DND-41 (cell line): ENCODE measurements around the gene PRR5L.

Experiments
- ATAC-seq: fragments of 200-7000 bp; cut with Tn5 transposase; 3 replicates; pipeline ENCODE4 v1.9.1; 2021; ENCODE audit warnings: low read depth; ENCODE audit not compliant: insufficient read depth
- DNase-seq: peaks from one replicate; pipeline ENCODE4 v3.0.0-alpha.2; 2020
- H2AFZ ChIP-seq: 2 replicates; pipeline ENCODE4 v1.6.0; 2012; ENCODE audit warnings: low read depth, low read length
- H3K27ac ChIP-seq: 2 replicates; pipeline ENCODE4 v1.5.1; 2012; ENCODE audit warnings: low read length, inconsistent platforms
- H3K27me3 ChIP-seq: fragments of 200-600 bp; sonication (generic); 2 replicates; pipeline ENCODE4 v1.6.0; 2012; ENCODE audit warnings: low read length, mild to moderate bottlenecking, inconsistent platforms; ENCODE audit not compliant: insufficient read depth, poor library complexity
- H3K36me3 ChIP-seq: 2 replicates; pipeline ENCODE4 v1.5.1; 2012; ENCODE audit warnings: low read length, inconsistent platforms; ENCODE audit not compliant: insufficient read depth
- H3K4me1 ChIP-seq: 2 replicates; pipeline ENCODE4 v1.5.1; 2012; ENCODE audit warnings: mild to moderate bottlenecking, low read length; ENCODE audit not compliant: insufficient read depth
- H3K4me2 ChIP-seq: 2 replicates; pipeline ENCODE4 v1.6.0; 2012; ENCODE audit warnings: mild to moderate bottlenecking, moderate library complexity, low read length, inconsistent platforms; ENCODE audit not compliant: insufficient read depth
- H3K4me3 ChIP-seq, 2 experiments: fragments of 200-600 bp in 1 of 2; shearing (Covaris generic) in 1 of 2; 2 replicates each; pipeline ENCODE4 v1.5.1; 2012 to 2016; ENCODE audit warnings: inconsistent platforms in 2 of 2, low read length in 2 of 2, mild to moderate bottlenecking in 2 of 2, low read depth in 1 of 2, moderate library complexity in 1 of 2
- H3K79me2 ChIP-seq: 2 replicates; pipeline ENCODE4 v1.6.0; 2012; ENCODE audit warnings: low read length, inconsistent platforms; ENCODE audit not compliant: insufficient read depth
- H3K9ac ChIP-seq: 2 replicates; pipeline ENCODE4 v1.6.0; 2012; ENCODE audit warnings: low read depth, mild to moderate bottlenecking, inconsistent platforms, low read length, moderate library complexity
- H3K9me3 ChIP-seq: 2 replicates; pipeline ENCODE4 v1.5.1; 2012; ENCODE audit warnings: low read length, moderate library complexity, mild to moderate bottlenecking, inconsistent platforms; ENCODE audit not compliant: insufficient read depth, severe bottlenecking
- H4K20me1 ChIP-seq: 2 replicates; pipeline ENCODE4 v1.6.0; 2012; ENCODE audit warnings: low read length; ENCODE audit not compliant: insufficient read depth
- EZH2 ChIP-seq: IDR thresholded peaks from 3 replicates; pipeline ENCODE4 v1.6.1; 2012; ENCODE audit warnings: borderline replicate concordance, low read depth, mild to moderate bottlenecking, moderate library complexity, low read length, inconsistent platforms; ENCODE audit not compliant: severe bottlenecking
- TF ChIP-seq, protein P1 (sequence below): IDR thresholded peaks from 2 replicates; pipeline ENCODE4 v1.5.1; 2012; ENCODE audit warnings: borderline replicate concordance, low read length, moderate library complexity, mild to moderate bottlenecking; ENCODE audit not compliant: poor library complexity, severe bottlenecking; ENCODE audit errors: extremely low read depth

PRR5L gene

DNA sequence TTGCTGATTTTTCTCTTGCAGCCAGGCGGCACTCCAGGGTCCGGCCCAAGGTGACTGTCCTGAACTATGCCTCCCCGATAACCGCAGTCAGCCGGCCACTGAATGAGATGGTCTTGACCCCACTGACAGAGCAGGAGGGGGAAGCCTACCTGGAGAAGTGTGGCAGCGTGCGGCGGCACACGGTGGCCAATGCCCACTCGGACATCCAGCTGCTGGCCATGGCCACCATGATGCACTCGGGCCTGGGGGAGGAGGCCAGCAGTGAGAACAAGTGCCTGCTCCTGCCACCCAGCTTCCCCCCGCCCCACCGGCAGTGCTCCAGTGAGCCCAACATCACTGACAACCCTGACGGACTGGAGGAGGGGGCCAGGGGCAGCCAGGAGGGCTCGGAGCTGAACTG, 166.2 kb downstream of the PRR5L start:
- H3K27me3 ChIP-seq = peaks cover 29% of the 10 kb centered on the region
- no peak for DNase-seq
- H4K20me1 ChIP-seq = no peaks in the 10 kb centered on the region; the same call in 1 of the 2 replicates
- no peaks in the 10 kb centered on the region for H3K9me3 ChIP-seq
- H3K79me2 ChIP-seq = no peaks in the 10 kb centered on the region
- ATAC-seq = no peak
- TF ChIP-seq, protein P1, sequence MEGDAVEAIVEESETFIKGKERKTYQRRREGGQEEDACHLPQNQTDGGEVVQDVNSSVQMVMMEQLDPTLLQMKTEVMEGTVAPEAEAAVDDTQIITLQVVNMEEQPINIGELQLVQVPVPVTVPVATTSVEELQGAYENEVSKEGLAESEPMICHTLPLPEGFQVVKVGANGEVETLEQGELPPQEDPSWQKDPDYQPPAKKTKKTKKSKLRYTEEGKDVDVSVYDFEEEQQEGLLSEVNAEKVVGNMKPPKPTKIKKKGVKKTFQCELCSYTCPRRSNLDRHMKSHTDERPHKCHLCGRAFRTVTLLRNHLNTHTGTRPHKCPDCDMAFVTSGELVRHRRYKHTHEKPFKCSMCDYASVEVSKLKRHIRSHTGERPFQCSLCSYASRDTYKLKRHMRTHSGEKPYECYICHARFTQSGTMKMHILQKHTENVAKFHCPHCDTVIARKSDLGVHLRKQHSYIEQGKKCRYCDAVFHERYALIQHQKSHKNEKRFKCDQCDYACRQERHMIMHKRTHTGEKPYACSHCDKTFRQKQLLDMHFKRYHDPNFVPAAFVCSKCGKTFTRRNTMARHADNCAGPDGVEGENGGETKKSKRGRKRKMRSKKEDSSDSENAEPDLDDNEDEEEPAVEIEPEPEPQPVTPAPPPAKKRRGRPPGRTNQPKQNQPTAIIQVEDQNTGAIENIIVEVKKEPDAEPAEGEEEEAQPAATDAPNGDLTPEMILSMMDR = no peak
- H3K36me3 ChIP-seq = no peaks in the 10 kb centered on the region
- H2AFZ ChIP-seq = no peak overlapping the region
- H3K27ac ChIP-seq = no peak overlapping the region
- H3K4me2 ChIP-seq = no peak overlapping the region
- H3K4me3 ChIP-seq = no peak overlapping the region
- no peak overlapping the region for H3K9ac ChIP-seq
- no peaks in the 10 kb centered on the region for H3K4me1 ChIP-seq

DNA sequence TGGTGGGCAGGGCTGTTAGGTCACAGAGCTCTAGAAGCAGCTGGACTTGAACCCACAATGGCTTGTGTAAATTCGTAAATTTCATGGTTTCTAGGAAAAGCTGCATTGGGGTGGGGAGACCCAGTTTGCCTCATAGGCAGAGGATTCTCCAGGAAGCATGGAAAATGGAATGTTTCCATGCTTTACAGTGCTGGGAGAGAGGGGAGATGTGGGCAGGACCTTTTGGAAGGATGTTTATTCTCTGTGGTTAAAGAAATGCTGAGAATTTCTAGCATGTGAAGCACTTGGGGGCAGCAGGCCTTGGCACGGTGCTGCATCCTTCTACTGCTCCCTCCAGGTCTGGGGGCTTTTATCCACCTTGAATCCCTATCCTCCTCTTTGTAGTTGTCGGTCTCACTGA, 167.7 kb downstream of the PRR5L start:
- Histone ChIP-seq H3K27me3 (peaks cover 27% of the 10 kb centered on the region), H3K4me1 (no peaks in the 10 kb centered on the region), H4K20me1 (no peaks in the 10 kb centered on the region; the same call in 1 of the 2 replicates), H3K4me3 (no peak overlapping the region), H3K36me3 (no peaks in the 10 kb centered on the region), H3K9me3 (no peaks in the 10 kb centered on the region), H3K9ac (no peak overlapping the region), H3K27ac (no peak overlapping the region), H3K79me2 (no peaks in the 10 kb centered on the region), H3K4me2 (no peak overlapping the region), H2AFZ (no peak overlapping the region)
- DNase-seq = no peak
- no peak for ATAC-seq
- TF ChIP-seq EZH2 = no peak
- TF ChIP-seq, protein P1 = no peak

DNA sequence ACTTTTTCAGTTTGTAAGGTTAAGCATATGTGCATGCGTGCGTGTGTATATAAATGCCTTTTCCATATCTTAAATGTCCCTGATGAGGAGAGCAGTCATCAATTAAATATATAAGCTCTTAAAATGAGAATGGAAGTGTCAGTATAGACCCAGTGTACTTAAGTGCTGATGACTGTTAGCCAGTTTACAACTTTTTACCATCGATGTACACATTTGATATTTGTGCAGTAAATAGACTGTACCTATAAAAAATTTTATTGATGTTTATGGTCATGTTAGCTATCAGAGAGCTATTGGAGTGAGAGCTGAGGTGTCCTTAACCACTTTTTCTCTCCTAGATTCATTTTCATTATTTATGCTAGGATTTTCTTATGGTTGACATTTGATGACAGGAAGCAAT, 168.6 kb downstream of the PRR5L start:
- Histone ChIP-seq H2AFZ (no peak overlapping the region), H3K79me2 (no peaks in the 10 kb centered on the region), H3K9me3 (no peaks in the 10 kb centered on the region), H3K4me2 (no peak overlapping the region), H3K4me1 (no peaks in the 10 kb centered on the region), H3K27ac (no peak overlapping the region), H4K20me1 (no peaks in the 10 kb centered on the region), H3K27me3 (peaks cover 25% of the 10 kb centered on the region), H3K9ac (no peak overlapping the region), H3K4me3 (no peak overlapping the region), H3K36me3 (no peaks in the 10 kb centered on the region)
- no peak for DNase-seq
- TF ChIP-seq, protein P1 = no peak
- no peak for TF ChIP-seq EZH2
- no peak for ATAC-seq
